Measurements from ENCODE around the gene BRCA1. TPM values are rescaled to one million over a fixed set of nuclear protein-coding genes. Genes with fewer than 3 reads are reported as not detected.
"Not testable (repeated sequence)": the region's sequence is repeated elsewhere in the genome, so short reads cannot be mapped to it uniquely, and the experiment has no call there.

The BRCA1 gene
- polyA plus RNA-seq, 3 donors: 0.87 to 2.6 (median 1.9) TPM

DNA sequence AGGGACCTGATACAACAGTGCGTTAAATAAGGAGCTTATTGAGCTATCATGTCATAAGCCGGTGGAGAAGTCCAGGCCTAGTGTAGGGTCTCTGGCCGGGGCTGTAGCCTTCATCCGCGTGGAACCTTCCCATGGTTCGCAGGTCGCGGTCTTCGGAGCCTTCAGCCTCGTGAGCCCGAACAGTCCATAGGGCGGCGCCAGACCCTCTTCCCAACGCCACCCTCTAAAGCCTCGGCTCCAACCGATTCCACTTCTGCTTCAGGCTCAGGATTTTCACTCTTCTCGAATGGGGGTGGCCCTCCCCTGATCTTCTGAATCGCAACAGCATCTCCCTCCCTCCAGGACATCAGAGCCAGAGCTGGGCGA, 10.3 kb upstream of the BRCA1 start:
- H3K27me3 Mint-ChIP-seq (ENCODE audit: low read depth in 3 of 3): peaks cover 0 to 5% (median 4%) of the 10 kb centered on the region in 3 donors
- no peak overlapping the region for H3K27ac Mint-ChIP-seq
- peaks cover 23 to 39% of the 10 kb centered on the region in 2 donors for H3K36me3 Mint-ChIP-seq
- Histone ChIP-seq H3K4me2 (replicated peaks; ENCODE audit: extremely low read depth, low read length, poor library complexity, severe bottlenecking) (no peak overlapping the region), H3K9ac (ENCODE audit: insufficient read depth, low read length, poor library complexity, severe bottlenecking) (no peak overlapping the region), H3K4me1 (ENCODE audit: control insufficient read depth in 1 of 2, insufficient read depth in 2 of 2, low read length in 2 of 2) (peaks cover 17 to 18% of the 10 kb centered on the region in 2 donors), H4K20me1 (ENCODE audit: insufficient read depth, low read length) (no peaks in the 10 kb centered on the region), H2AFZ (ENCODE audit: insufficient read depth, low read depth, low read length, poor library complexity, severe bottlenecking) (no peak overlapping the region), H3K27ac (ENCODE audit: low read depth in 1 of 2, low read length in 2 of 2) (no peak overlapping the region), H3K79me2 (ENCODE audit: insufficient read depth, low read length) (no peaks in the 10 kb centered on the region), H3K4me3 (replicated peaks in 1 of 3; ENCODE audit: low read depth in 2 of 3, low read length in 3 of 3) (no peak overlapping the region), H3K9me3 (replicated peaks in 1 of 2; ENCODE audit: control insufficient read depth in 1 of 2, insufficient read depth in 1 of 2, low read length in 2 of 2) (no peaks in the 10 kb centered on the region), H3K27me3 (ENCODE audit: control insufficient read depth in 2 of 2, insufficient read depth in 2 of 2, low read length in 2 of 2) (no peaks in the 10 kb centered on the region), H3K36me3 (replicated peaks in 1 of 2; ENCODE audit: control insufficient read depth in 1 of 2, insufficient read depth in 2 of 2, low read length in 2 of 2) (peaks cover 4 to 28% of the 10 kb centered on the region in 2 donors)
- DNase-seq: no peak
- peaks cover 22% of the 10 kb centered on the region for H3K4me1 Mint-ChIP-seq
- intact Hi-C loops (cut with micrococcal nuclease): no loop called here
- H3K4me3 Mint-ChIP-seq: no peak overlapping the region
- no peaks in the 10 kb centered on the region for H3K9me3 Mint-ChIP-seq
- TF ChIP-seq, protein P1, sequence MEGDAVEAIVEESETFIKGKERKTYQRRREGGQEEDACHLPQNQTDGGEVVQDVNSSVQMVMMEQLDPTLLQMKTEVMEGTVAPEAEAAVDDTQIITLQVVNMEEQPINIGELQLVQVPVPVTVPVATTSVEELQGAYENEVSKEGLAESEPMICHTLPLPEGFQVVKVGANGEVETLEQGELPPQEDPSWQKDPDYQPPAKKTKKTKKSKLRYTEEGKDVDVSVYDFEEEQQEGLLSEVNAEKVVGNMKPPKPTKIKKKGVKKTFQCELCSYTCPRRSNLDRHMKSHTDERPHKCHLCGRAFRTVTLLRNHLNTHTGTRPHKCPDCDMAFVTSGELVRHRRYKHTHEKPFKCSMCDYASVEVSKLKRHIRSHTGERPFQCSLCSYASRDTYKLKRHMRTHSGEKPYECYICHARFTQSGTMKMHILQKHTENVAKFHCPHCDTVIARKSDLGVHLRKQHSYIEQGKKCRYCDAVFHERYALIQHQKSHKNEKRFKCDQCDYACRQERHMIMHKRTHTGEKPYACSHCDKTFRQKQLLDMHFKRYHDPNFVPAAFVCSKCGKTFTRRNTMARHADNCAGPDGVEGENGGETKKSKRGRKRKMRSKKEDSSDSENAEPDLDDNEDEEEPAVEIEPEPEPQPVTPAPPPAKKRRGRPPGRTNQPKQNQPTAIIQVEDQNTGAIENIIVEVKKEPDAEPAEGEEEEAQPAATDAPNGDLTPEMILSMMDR (IDR thresholded peaks at IDR 0.05): no peak
- WGBS (ENCODE audit: insufficient coverage): 97% methylated on average over 19 of the region's 19 CpGs

DNA sequence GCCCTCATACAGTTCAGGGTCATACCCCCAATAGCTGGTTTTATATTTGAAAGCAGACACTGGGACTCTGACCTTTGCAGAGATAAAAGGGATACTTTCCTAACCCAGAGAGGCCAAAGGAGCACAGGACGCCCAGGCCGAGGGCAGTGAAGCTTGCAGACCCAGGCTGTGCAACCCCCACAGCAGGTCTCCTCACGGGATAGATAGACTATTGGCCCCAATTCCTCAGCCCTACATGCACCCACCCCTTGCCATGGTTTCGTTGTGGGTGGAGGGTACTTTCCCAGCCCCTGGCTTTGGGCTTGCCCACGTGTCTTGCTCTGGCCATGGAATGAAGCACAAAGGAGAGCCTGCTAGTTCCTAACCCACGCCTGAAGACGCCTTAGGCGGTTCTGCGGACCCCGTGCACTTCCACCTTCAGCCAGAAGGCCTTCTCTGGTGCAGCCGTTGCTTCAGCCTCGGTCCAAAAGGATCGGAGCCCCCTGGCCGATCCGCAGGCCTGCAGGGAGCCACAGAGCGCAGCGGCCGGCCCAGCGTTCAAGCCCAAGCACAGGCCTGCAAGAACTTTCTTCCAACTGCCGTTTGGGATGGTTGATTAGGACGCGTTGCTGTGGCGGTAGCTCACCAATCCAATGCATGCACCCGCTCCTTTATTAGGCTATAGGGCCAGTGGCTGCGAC, 9.8 kb upstream of the BRCA1 start:
- H3K4me3 Mint-ChIP-seq: no peak overlapping the region
- Histone ChIP-seq H3K9ac (ENCODE audit: insufficient read depth, low read length, poor library complexity, severe bottlenecking) (no peak overlapping the region), H2AFZ (ENCODE audit: insufficient read depth, low read depth, low read length, poor library complexity, severe bottlenecking) (no peak overlapping the region), H4K20me1 (ENCODE audit: insufficient read depth, low read length) (no peaks in the 10 kb centered on the region), H3K27ac (ENCODE audit: low read depth in 1 of 2, low read length in 2 of 2) (no peak overlapping the region), H3K79me2 (ENCODE audit: insufficient read depth, low read length) (peaks cover under 1% of the 10 kb centered on the region), H3K4me1 (ENCODE audit: control insufficient read depth in 1 of 2, insufficient read depth in 2 of 2, low read length in 2 of 2) (peaks cover 12 to 13% of the 10 kb centered on the region in 2 donors), H3K9me3 (replicated peaks in 1 of 2; ENCODE audit: control insufficient read depth in 1 of 2, insufficient read depth in 1 of 2, low read length in 2 of 2) (no peaks in the 10 kb centered on the region), H3K4me3 (replicated peaks in 1 of 3; ENCODE audit: low read depth in 2 of 3, low read length in 3 of 3) (no peak overlapping the region), H3K4me2 (replicated peaks; ENCODE audit: extremely low read depth, low read length, poor library complexity, severe bottlenecking) (no peak overlapping the region), H3K27me3 (ENCODE audit: control insufficient read depth in 2 of 2, insufficient read depth in 2 of 2, low read length in 2 of 2) (no peaks in the 10 kb centered on the region), H3K36me3 (replicated peaks in 1 of 2; ENCODE audit: control insufficient read depth in 1 of 2, insufficient read depth in 2 of 2, low read length in 2 of 2) (peaks cover 4 to 28% of the 10 kb centered on the region in 2 donors)
- DNase-seq: no peak
- TF ChIP-seq, protein P1 (IDR thresholded peaks at IDR 0.05): no peak
- peaks cover 16% of the 10 kb centered on the region for H3K4me1 Mint-ChIP-seq
- peaks cover 23 to 39% of the 10 kb centered on the region in 2 donors for H3K36me3 Mint-ChIP-seq
- H3K27ac Mint-ChIP-seq: no peak overlapping the region
- WGBS (ENCODE audit: insufficient coverage): 99% methylated on average over 20 of the region's 25 CpGs
- H3K27me3 Mint-ChIP-seq (ENCODE audit: low read depth in 3 of 3): peaks cover 0 to 4% (median 3%) of the 10 kb centered on the region in 3 donors
- intact Hi-C loops (cut with micrococcal nuclease): no loop called here
- H3K9me3 Mint-ChIP-seq: no peaks in the 10 kb centered on the region

DNA sequence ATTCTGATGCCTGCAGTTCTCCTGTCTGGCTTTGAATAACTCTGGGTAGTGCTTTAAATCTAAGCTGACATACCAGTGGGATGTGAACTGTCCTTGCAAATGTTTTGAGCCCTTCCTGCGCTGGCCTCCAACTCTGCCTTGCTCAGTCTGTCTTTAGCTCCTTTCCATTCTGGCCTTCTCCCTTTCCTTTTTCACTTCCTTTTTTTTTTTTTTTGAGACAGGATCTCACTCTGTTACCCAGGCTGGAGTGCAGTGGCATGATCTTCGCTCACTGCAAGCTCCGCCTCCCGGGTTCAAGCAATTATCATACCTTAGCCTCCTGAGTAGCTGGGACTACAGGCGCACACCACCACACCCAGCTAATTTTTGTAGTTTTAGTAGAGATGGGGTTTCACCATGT, 8.3 kb upstream of the BRCA1 start:
- H3K4me3 Mint-ChIP-seq: peak overlapping the region in 1 of 2 donors; percentile 39
- peaks cover 24% of the 10 kb centered on the region for H3K4me1 Mint-ChIP-seq
- H3K27me3 Mint-ChIP-seq (ENCODE audit: low read depth in 3 of 3); DNase-seq; intact Hi-C loops (cut with micrococcal nuclease); H2AFZ ChIP-seq (ENCODE audit: insufficient read depth, low read depth, low read length, poor library complexity, severe bottlenecking); H3K9ac ChIP-seq (ENCODE audit: insufficient read depth, low read length, poor library complexity, severe bottlenecking); H3K9me3 ChIP-seq (replicated peaks in 1 of 2; ENCODE audit: control insufficient read depth in 1 of 2, insufficient read depth in 1 of 2, low read length in 2 of 2); H3K27me3 ChIP-seq (ENCODE audit: control insufficient read depth in 2 of 2, insufficient read depth in 2 of 2, low read length in 2 of 2); H4K20me1 ChIP-seq (ENCODE audit: insufficient read depth, low read length); H3K4me3 ChIP-seq (replicated peaks in 1 of 3; ENCODE audit: low read depth in 2 of 3, low read length in 3 of 3); H3K4me2 ChIP-seq (replicated peaks; ENCODE audit: extremely low read depth, low read length, poor library complexity, severe bottlenecking); H3K9me3 Mint-ChIP-seq: not testable (repeated sequence)
- Histone ChIP-seq H3K79me2 (ENCODE audit: insufficient read depth, low read length) (peaks cover 12% of the 10 kb centered on the region), H3K27ac (ENCODE audit: low read depth in 1 of 2, low read length in 2 of 2) (peak overlapping the region in 1 of 2 donors; percentile 50), H3K36me3 (replicated peaks in 1 of 2; ENCODE audit: control insufficient read depth in 1 of 2, insufficient read depth in 2 of 2, low read length in 2 of 2) (peaks cover 6 to 29% of the 10 kb centered on the region in 2 donors), H3K4me1 (ENCODE audit: control insufficient read depth in 1 of 2, insufficient read depth in 2 of 2, low read length in 2 of 2) (peaks cover 18 to 19% of the 10 kb centered on the region in 2 donors)
- WGBS (ENCODE audit: insufficient coverage): no CpG with 5 or more reads among the region's 5 CpGs
- peak overlapping the region in 4 of 7 donors; percentile 42 to 66 (median 53) for H3K27ac Mint-ChIP-seq
- H3K36me3 Mint-ChIP-seq: peaks cover 28 to 44% of the 10 kb centered on the region in 2 donors
